GM19455 (cell line): ENCODE results near the gene MMP25.
"Not testable (repeated sequence)": the region's sequence is repeated elsewhere in the genome, so short reads cannot be mapped to it uniquely, and the experiment has no call there.

ENCODE experiments used
- ATAC-seq: cut with Tn5 transposase; IDR thresholded peaks from one replicate; pipeline ENCODE4 v1.9.1; 2021; ENCODE audit not compliant: unreplicated experiment

Gene MMP25

DNA sequence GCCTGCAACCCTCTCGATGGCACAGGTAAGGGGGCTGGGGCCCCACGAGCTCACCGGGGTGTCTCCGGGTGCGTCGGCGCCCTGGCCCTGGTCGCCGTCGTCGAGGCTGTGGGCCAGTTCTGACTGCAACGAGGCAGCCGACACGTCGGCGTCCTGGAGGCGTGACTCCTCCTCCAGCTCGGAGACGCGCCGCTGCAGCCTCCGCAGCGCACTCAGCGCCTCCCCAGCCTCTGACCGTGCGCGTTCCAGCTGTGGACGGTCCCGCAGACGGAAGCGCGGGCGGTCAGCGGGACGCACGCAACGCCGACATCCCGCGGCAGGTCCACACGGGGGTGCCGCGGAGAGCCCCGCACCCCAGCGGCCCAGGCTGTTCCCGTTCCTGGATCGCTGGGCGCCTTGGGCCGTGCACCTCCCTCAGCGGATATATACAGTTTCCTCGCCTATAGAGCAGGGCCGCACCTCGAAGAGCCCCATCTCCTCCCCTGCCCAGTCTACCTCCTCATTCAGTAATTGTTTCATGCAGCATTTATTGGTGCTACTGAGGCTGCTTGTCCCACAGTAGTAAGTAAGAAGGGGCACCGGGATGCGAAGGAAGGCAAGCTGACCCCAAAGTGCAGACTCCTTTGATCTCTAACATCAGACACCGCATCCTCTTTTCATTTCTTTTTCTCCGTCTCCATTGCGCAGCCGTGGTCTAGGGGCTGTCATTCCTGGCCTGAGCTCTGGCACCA, 16.7 kb upstream of the MMP25 start:
- ATAC-seq: no peak

DNA sequence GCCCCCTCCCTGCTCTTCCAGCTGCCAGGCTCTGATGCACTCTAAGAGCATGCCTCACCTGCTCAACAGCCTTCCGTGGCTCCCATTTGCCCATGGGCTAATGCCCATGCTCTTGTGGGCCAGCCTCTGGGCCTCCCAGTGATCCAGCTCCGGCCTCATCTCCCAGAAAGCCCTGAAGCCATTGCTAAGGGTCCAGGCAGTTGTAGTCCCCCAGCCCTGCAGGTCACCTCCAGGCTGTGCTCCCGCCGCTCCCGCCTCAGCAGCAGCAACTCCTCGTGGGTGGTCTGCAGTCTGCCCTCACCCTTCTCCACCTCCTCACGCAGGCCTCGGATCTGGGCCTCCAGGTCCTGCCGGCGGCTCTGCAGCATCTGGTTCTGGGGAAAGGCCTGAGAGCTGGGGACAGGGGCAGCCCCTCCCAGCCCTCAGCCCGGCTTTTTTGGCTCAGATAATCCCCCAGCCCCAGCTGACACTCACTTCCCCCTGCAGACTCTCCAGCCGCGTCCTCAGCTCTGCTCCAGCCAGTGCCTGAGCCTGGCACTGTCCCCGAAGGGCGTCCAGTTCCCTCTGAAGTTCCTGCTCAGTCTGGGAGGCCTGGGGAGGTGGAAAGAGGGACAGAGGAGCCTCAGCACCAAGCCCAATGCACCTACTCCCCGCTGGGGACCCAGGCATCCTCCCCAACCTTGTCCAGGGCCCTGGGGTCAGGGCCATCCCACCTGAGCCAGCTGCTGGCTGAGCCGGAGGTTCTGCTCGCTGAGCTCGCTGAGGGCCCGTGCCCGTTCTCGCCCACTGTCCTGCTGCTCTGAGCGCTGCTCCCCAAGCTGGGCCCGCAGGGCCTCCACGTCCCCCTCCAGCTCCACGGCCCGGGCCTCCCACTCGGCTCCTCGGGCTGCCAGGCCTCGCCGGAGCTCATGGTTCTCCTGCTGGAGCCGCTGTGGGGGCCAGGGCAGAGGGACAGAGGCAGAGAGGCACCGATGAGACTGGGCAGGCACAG, 15.8 kb upstream of the MMP25 start:
- no peak for ATAC-seq

DNA sequence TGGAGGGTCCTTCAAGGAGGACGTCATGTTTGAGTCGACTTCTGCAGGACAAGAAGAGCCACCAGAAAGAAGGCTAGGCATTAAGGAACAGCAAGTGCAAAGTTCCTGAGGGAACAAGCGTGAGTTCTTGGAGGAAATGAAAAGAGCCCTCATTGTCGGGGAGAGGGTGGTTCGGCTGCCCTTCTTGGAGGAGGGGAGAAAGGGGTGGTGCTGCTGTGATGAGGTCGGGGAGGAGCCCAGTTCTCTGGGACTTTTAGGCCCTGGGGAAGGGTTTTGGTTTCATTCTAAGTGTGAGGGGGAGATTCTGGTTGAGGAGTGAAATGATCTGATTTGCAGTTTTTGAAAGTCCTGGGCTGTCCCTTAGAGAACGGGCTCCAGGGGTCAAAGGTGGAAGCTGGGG, 13.7 kb upstream of the MMP25 start:
- no peak for ATAC-seq

DNA sequence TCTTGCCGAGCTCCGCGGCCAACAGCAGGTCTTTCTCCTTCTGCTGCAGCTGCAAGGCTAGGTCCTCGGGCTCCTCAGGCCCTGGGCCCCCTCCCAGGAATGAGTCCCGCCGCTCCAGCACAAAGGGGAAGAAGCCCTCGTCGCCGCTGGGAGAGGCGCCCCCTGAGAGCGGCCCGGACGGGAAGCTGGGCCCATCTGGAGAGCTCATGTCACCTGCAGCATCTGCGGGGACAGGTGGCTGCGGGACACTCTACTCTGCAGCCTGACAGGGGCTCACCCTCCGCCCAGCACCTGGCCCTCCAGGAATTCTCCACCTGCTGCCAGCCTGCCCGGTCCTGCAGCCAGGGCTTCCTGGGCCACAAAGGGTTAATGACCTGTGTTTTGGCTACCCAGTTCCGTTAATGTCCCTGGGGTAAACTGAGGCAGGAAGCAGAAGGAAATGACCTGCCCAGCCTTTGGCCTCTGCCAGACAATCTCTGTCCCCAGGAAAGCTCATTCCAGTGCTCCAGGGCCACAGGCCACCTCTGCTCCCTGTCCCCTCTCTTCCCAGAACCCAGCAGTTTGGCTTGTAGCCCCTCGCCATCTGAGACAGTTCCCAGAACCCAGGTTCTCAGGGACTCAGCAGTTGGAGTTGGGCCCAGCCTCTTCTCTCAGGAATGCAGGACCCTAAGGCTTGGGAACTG, 10.9 kb upstream of the MMP25 start:
- no peak for ATAC-seq

DNA sequence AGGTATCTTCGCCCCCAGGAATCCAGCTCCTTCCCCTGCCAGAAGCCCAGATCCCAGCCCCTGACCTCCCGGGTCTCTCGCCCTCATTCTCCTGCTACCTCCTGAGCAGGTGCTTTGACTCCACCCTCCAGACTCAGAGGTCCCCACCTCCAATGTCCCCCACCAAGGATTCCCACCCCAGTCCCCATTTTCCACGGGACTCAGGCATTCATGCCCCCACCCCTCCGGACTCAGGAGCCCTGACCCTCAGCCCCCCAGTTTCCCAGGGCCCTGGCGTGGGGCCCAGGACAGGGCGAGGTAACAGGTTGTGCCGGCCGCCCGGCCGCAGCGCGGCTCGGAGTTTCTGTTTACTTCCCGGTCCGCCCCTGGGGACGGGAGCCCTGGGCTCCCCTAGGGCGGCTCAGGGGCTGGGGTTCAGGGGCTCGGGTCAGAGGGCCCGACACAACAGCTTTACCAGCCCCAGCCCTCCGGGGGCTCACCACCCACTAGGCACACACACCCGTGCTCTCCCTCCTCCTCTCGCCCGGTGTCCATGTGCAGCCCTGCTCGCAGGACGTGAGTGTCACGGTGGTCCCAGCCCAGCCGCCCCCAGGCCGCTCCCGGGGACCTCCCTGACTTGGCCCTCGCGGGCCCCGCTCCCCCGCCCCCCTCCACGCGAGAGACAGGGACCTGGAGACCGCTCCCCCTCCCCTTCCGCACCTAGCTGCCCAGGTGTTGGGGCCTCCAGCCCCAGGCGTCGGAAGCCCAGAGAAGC, 10.2 kb upstream of the MMP25 start:
- no peak for ATAC-seq

DNA sequence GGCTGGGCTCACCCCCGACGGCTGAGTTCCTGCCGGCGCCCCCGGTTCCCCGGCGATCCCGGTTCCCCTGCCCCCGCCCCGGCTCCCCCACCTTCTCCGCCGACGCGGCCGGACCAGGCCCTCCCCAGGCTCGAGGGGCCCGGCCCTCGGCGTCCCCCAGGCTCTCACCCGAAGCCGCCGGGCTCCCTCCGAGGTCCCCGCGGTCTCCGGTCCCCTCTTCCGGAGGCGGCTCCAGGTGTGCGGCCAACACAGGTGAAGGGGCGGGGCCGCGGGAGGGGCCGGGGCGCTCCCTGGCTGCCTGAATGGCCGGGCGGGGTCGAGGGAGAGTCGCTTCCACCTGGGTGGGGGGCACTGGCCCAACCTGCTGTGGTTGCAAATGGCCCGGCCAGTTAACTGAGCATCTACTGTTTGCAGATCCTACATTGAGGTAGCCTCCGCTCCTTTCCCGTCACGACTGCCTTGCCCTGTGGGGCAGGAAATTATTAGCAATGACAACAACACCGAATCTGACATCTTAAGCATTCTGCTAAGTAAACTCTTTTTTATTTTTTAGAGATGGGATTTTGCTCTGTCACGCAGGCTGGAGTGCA, 9.5 kb upstream of the MMP25 start, which contains the start of gene BICDL2:
Gene BICDL2, minus strand, starts transcription at position 219 of the 590 bp plus-strand sequence. CDS start 1,448 bp downstream, outside the sequence.
- ATAC-seq: no peak

DNA sequence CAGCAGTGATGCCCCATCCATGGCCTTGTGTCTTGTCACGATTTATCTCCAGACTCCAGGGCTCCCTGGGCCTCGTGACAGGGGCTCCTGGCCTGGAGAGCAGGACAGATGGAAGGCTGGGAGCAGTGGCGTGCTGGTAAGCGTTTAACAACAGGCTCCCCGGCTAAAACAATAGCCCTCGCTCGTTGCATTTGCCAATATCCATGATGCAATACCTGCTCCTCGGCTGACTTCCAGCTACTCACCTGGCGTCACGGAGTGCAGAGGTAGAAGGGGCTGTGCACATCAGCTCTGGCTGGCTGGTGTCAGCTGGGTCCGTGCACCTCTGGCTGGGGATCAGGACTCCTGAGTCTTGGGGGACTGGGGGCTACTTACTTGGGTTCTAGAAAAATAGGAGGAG, 8.1 kb upstream of the MMP25 start:
- ATAC-seq: no peak

DNA sequence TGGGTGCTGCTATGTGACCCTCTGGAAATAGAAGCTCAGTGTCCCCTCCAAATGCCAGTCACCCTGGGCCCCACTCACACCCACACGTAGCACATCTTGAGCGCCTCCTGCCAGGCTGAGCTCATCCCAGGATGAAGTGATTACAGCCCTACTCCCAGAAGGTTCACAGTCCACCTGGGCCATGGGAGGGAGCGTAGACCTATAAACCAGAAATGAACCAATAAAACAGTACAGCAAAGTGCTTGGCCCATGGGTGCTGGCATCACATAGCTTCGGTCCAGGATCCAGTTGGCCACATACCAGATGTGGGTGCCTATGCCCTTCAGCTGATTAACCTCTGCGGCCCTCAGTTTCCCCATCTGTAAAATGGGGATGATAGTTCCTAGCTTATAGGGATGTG, 7.5 kb upstream of the MMP25 start:
- ATAC-seq: no peak

DNA sequence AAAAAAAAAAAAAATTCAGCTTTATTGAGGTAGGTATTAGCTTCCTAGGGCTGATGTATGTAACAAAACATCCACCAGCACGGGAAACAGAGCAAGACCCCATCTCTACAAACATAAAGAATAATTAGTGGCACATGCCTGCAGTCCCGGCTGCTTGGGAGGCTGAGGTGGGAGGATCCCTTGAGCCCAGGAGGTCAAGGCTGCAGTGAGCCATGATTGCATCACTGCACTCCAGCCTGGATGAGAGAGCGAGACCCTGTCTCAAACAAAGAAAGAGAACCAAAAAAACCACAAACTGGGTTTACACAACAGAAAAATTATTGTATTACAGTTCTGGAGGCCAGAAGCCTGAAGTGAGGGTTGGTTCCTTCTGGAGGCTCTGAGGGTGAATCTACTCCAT, 4.0 kb upstream of the MMP25 start:
- ATAC-seq: no peak

DNA sequence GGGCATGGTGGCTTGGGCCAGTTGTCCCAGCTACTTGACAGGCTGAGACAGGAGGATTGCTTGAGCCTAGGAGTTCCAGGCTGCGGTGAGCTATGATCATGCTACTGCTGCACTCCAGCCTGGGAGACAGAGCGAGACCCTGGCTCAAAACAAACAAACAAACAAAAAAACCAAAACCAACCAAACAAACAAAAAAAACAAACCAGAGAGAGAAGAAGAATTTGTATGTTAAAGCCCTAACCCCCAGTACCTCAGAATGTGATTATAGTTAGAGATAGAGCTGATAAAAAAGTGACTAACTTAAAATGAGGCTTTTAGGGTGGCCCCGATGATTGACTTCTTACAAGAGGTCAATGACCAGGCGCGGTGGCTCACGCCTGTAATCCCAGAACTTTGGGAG, 1.7 kb upstream of the MMP25 start:
- no peak for ATAC-seq

DNA sequence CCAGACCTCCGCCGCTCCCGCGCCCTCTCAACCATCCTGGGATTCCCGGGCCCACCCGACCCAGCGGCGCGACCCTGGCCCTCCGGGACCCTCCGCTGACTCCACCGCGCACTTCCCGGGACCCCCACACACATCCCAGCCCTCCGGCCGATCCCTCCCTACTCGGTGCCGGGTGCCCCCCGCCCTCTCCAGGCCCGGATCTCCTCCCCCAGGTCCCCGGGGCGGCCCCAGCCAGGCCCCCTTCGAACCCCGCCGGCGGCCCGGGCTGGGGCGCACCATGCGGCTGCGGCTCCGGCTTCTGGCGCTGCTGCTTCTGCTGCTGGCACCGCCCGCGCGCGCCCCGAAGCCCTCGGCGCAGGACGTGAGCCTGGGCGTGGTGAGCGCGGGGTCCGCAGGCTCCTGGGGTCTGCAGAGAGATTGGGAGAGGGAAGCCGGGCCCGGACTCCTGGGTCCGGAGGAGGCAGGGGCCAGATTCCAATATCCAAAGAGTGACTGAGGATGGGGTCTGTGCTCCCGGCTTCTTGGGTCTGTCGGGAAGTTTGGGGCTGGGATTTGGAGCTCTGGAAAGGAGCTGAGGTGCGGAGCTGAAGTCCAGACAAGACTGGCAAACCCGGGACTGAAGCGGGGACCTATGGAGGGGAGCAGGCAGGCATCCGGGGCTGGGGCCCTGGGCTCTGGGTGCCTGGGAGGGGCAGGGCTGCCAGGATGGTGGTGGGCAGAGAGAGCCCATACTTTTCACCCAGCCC, 453 bp downstream of the MMP25 start:
- ATAC-seq: no peak

DNA sequence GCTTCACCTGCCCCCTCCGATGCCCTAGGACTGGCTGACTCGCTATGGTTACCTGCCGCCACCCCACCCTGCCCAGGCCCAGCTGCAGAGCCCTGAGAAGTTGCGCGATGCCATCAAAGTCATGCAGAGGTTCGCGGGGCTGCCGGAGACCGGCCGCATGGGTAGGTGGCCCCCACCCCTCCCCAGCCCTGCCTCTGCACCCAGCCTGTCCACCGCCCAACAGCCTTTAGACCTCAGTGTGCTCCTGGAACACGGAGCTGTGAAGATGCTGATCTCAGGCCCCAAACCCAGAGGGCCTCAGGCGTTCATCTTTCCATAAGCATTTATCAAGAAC, 993 bp downstream of the MMP25 start:
- no peak for ATAC-seq

DNA sequence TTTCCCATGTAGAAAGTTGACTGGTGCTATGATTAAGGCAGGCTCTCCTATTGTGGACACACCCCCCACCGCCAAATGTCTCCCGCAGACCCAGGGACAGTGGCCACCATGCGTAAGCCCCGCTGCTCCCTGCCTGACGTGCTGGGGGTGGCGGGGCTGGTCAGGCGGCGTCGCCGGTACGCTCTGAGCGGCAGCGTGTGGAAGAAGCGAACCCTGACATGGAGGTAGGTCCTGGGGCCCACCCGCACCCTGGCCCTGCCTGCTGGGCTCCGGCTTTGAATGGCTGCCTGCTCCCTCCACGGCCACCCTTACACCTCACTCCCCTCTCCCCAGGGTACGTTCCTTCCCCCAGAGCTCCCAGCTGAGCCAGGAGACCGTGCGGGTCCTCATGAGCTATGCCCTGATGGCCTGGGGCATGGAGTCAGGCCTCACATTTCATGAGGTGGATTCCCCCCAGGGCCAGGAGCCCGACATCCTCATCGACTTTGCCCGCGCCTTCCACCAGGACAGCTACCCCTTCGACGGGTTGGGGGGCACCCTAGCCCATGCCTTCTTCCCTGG, 3.6 kb downstream of the MMP25 start:
- no peak for ATAC-seq

DNA sequence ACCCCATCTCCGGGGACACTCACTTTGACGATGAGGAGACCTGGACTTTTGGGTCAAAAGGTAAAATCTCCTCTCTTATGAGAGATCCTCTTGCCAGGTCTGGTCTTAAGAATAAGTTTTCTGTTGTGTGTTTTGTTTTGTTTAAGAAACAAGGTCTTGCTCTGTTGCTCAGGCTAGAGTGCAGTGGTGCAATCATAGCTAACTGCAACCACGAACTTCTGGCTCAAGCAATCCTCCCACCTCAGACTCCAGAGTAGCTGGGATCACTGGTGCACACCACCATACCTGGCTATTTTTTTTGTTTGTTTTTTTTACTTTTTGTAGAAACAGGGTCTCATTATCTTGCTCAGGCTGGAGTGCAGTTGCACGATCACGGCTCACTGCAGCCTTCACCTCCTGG, 4.1 kb downstream of the MMP25 start:
- ATAC-seq: no peak

DNA sequence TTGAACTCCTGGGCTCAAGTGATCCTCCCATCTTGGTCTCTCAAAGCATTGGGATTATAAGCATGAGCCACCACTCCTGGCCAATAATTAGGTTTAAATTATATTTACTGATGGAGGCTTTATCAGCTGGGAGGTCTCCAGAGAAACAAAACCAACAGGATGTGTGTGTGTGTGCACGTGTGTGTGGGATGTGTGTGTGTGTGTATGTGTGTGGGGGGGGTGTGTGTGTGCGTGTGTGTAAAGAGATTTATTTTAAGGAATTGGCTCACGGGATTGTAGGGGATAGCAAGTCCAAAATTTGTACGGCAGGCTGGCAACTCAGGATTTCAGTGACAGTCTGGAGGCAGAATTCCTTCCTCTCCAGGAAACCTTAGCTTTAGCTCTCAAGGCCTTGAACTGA, 4.6 kb downstream of the MMP25 start:
- no peak for ATAC-seq

DNA sequence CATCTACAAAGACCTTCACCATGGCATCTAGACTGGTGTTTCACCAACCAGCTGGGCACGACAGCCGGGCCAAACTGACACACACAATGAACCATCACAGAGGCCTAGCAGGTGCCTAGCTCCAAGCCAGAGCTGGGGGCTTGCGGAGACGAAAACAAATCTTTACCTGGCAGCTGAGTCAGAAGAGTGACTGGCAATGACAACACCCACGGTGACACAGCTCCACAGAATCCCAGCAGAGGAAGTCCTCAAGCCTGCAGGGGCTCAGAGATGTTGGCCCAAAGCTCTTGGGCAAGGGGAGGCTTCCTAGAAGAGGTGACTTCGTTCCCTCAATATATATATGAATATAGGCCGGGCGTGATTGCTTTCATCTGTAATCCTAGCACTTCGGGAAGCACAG, 5.1 kb downstream of the MMP25 start:
- ATAC-seq: no peak

DNA sequence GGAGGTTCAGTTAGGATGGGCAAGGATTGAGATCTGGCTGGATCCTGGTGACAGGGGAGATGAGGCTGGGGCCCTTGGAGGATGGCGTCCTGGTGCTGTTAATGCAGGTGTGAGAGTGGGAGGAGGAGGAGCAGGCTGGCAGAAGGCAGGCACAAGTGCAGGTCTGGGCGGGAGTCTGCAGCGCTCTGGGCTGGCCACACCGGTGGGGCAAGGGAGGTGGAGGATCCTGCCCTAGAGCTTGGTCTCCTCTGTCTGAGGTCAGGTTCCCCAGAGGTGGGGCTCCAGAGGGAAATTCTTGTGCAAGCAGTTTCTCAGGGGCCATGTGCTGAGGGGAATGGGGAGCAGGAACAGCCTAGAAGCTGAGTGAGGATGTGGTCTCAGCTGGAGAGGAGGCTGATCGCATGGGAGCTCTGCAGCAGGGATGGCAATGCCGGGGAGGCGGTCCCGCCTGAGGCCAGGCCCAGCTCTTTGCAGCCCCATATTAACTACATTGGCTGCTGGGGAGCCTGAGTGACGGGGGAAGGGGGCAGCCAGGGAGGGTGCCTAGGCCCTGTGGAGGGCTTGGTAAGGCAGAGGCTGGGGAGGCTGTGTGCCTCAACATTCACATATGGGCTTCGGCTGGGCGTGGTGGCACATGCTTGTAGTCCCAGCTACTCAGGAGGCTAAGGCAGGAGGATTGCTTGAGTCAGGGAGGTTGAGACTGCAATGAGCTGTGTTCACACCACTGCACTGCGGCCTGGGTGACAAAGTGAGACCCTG, 6.4 kb downstream of the MMP25 start:
- not testable (repeated sequence) for ATAC-seq

DNA sequence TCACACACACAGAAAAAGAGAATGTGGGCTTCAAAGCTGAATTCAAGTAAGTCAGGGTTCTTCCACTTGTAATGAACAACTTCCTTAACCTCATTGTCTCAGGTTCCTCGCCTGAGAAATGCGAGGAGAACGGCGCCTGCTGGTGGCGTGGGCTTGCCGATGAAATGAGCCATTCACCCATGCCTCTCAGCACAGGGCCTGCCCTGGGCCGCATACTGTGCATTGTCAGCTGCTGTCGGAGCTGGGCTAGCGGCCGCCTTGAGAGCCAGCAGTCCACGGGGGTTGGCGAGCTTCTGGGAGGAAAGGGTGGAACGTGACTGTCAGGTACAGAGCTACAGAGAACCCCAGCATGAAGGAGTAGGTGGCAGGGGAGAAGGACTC, 7.0 kb downstream of the MMP25 start:
- ATAC-seq: not testable (repeated sequence)
